IMR-90 (cell line): ENCODE measurements around the gene MRPS10. TPM values are rescaled to one million over a fixed set of nuclear protein-coding genes. Genes with fewer than 3 reads are reported as not detected.

Source experiments
- ATAC-seq: fragments of 200-7000 bp; cut with Tn5 transposase; 2 replicates; pipeline ENCODE4 v1.9.1; 2020; ENCODE audit warnings: low read depth, mild to moderate bottlenecking, moderate library complexity
- BruUV-seq: library from RNA; stranded (reverse); fragments of 400-500 nt; replicated peaks from 2 replicates; lab custom pipeline; 2021; lab: Mats Ljungman, UMichigan
- CTCF ChIA-PET: fragments of 300-600 bp; formaldehyde crosslinking; extraction: SDS; loops from one replicate; lab custom pipeline; 2021; ENCODE audit warnings: antibody characterized with exemption; lab: Yijun Ruan, JAX
- POLR2A ChIA-PET: fragments of 300-600 bp; sonication (Branson Sonifier 250); formaldehyde crosslinking; loops from one replicate; lab custom pipeline; 2022; ENCODE audit warnings: antibody characterized with exemption; ENCODE audit not compliant: unreplicated experiment; lab: Charles Lee
- DNase-seq: peaks from one replicate; pipeline ENCODE4 v3.0.0; 2013
- H2AFZ ChIP-seq: replicated peaks from 2 replicates; pipeline ENCODE3; 2013; ENCODE audit warnings: low read length, mild to moderate bottlenecking; ENCODE audit not compliant: poor library complexity
- H2AK5ac ChIP-seq: 2 replicates; pipeline ENCODE4 v1.6.1; 2013; ENCODE audit warnings: low read depth, low read length, inconsistent platforms
- H2AK9ac ChIP-seq: replicated peaks from 2 replicates; pipeline ENCODE3; 2013; ENCODE audit warnings: mild to moderate bottlenecking, low read depth, low read length, moderate library complexity; ENCODE audit not compliant: poor library complexity
- H2BK120ac ChIP-seq: 2 replicates; pipeline ENCODE4 v1.6.1; 2013; ENCODE audit warnings: low read depth, low read length, inconsistent platforms
- H2BK15ac ChIP-seq: 3 replicates; pipeline ENCODE4 v1.6.1; 2013; ENCODE audit warnings: low read depth, low read length, inconsistent platforms
- H2BK20ac ChIP-seq: 2 replicates; pipeline ENCODE4 v1.6.1; 2013; ENCODE audit warnings: low read depth, mild to moderate bottlenecking, inconsistent platforms, low read length, moderate library complexity
- H2BK5ac ChIP-seq: 2 replicates; pipeline ENCODE4 v1.6.1; 2013; ENCODE audit warnings: mild to moderate bottlenecking, low read depth, low read length, inconsistent platforms; ENCODE audit not compliant: poor library complexity, severe bottlenecking
- H3K14ac ChIP-seq: replicated peaks from 2 replicates; pipeline ENCODE4 v1.6.1; 2013; ENCODE audit warnings: low read depth, low read length, inconsistent platforms
- H3K18ac ChIP-seq: 2 replicates; pipeline ENCODE4 v1.6.1; 2013; ENCODE audit warnings: low read depth, low read length, control low read depth
- H3K23ac ChIP-seq: 2 replicates; pipeline ENCODE4 v1.6.1; 2013; ENCODE audit warnings: low read depth, low read length, inconsistent platforms
- H3K27ac ChIP-seq: 2 replicates; pipeline ENCODE4 v1.5.1; 2013; ENCODE audit warnings: mild to moderate bottlenecking, control low read depth, low read length; ENCODE audit not compliant: insufficient read depth
- H3K27me3 ChIP-seq: 2 replicates; pipeline ENCODE4 v1.6.1; 2013; ENCODE audit warnings: low read length; ENCODE audit not compliant: control insufficient read depth, insufficient read depth
- H3K36me3 ChIP-seq: 2 replicates; pipeline ENCODE4 v1.6.1; 2013; ENCODE audit warnings: low read length, mixed read lengths; ENCODE audit not compliant: control insufficient read depth, insufficient read depth
- H3K4ac ChIP-seq: 2 replicates; pipeline ENCODE4 v1.6.1; 2013; ENCODE audit warnings: low read depth, low read length, inconsistent platforms
- H3K4me1 ChIP-seq: 2 replicates; pipeline ENCODE4 v1.6.1; 2013; ENCODE audit warnings: low read length, mixed read lengths; ENCODE audit not compliant: control insufficient read depth, insufficient read depth
- H3K4me2 ChIP-seq: 2 replicates; pipeline ENCODE4 v1.6.1; 2013; ENCODE audit warnings: low read depth, mild to moderate bottlenecking, control low read depth, low read length, moderate library complexity
- H3K4me3 ChIP-seq: 2 replicates; pipeline ENCODE4 v1.5.1; 2013; ENCODE audit warnings: low read depth, mild to moderate bottlenecking, control low read depth, low read length, moderate library complexity; ENCODE audit not compliant: insufficient read depth
- H3K56ac ChIP-seq: 2 replicates; pipeline ENCODE4 v1.6.1; 2013; ENCODE audit warnings: low read length, inconsistent platforms; ENCODE audit not compliant: insufficient read depth; ENCODE audit errors: extremely low read depth
- H3K79me1 ChIP-seq, 2 experiments: 2 replicates each; pipeline ENCODE4 v1.6.1; 2013; ENCODE audit warnings: low read length in 2 of 2, inconsistent platforms in 1 of 2, low read depth in 1 of 2
- H3K9ac ChIP-seq: 2 replicates; pipeline ENCODE4 v1.6.1; 2013; ENCODE audit warnings: low read depth, low read length, control low read depth
- H3K9me1 ChIP-seq: 2 replicates; pipeline ENCODE4 v1.6.1; 2013; ENCODE audit warnings: low read length, inconsistent platforms; ENCODE audit not compliant: insufficient read depth
- H3K9me3 ChIP-seq: 2 replicates; pipeline ENCODE4 v1.6.1; 2013; ENCODE audit warnings: low read length; ENCODE audit not compliant: control insufficient read depth, insufficient read depth
- H4K20me1 ChIP-seq: 2 replicates; pipeline ENCODE4 v1.6.1; 2013; ENCODE audit warnings: low read length, inconsistent platforms; ENCODE audit not compliant: insufficient read depth
- H4K5ac ChIP-seq: 2 replicates; pipeline ENCODE4 v1.6.1; 2013; ENCODE audit warnings: mild to moderate bottlenecking, low read depth, low read length, control low read depth
- H4K8ac ChIP-seq, 2 experiments: 2 replicates each; pipeline ENCODE4 v1.6.1; 2013; ENCODE audit warnings: low read depth in 2 of 2, low read length in 2 of 2, control low read depth in 1 of 2, inconsistent platforms in 1 of 2
- H4K91ac ChIP-seq: 2 replicates; pipeline ENCODE4 v1.6.1; 2013; ENCODE audit warnings: low read depth, low read length, inconsistent platforms; ENCODE audit not compliant: insufficient read depth
- CHD1 ChIP-seq: IDR thresholded peaks from 2 replicates; pipeline ENCODE4 v1.6.1; 2012; ENCODE audit warnings: low read depth, low read length, improper control_type of control experiment
- MAFK ChIP-seq: IDR thresholded peaks from 2 replicates; pipeline ENCODE4 v1.6.1; 2012; ENCODE audit warnings: low read depth, low read length, improper control_type of control experiment
- MXI1 ChIP-seq: IDR thresholded peaks from 2 replicates; pipeline ENCODE4 v1.6.1; 2012; ENCODE audit warnings: low read depth, mild to moderate bottlenecking, low read length, moderate library complexity, borderline replicate concordance
- NFE2L2 ChIP-seq: fragments of 150-350 bp; IDR thresholded peaks from 2 replicates; pipeline ENCODE4 v1.6.1; 2016; ENCODE audit warnings: low read depth, mild to moderate bottlenecking, low read length
- USF2 ChIP-seq: fragments of 150-350 bp; IDR thresholded peaks from 2 replicates; pipeline ENCODE4 v1.6.1; 2017; ENCODE audit warnings: mild to moderate bottlenecking, antibody characterized with exemption, low read length, low read depth
- WGBS, 2 experiments: methylation state at CpG; one replicate each; pipeline versions ENCODE4 v1.1.5 to v1.1.7; 2013; ENCODE audit warnings: missing lambda C conversion rate in 2 of 2; ENCODE audit not compliant: insufficient read length in 1 of 2; ENCODE audit errors: extremely low coverage in 2 of 2; 5-methylcytosine and 5-hydroxymethylcytosine counted together
- dilution Hi-C: fragments of 300-500 bp; cut with HindIII; formaldehyde crosslinking; loops from one replicate; pipeline ENCODE4 v1.14.3; 2018; ENCODE audit warnings: low sequenced_read_pairs; ENCODE audit not compliant: unreplicated experiment
- in situ Hi-C: fragments of 300-500 bp; cut with MboI; formaldehyde crosslinking; loops from 3 replicates; pipeline ENCODE4 v1.14.3; 2019; ENCODE audit warnings: low sequenced_read_pairs, inconsistent platforms, mixed read lengths
- intact Hi-C: fragments of 100-400 bp; cut with micrococcal nuclease; formaldehyde crosslinking; loops from 2 replicates; pipeline ENCODE4 v1.10.0; 2022
- polyA plus RNA-seq, 3 experiments: library from polyadenylated mRNA; depleted of rRNA; stranded (reverse); fragments of >200 nt; gene quantifications; 2 replicates each; pipeline ENCODE4 v1.2.3, GENCODE V29; 2012; ENCODE audit warnings: low replicate concordance in 1 of 3
- total RNA-seq: library from RNA; depleted of rRNA; stranded (reverse); fragments of >200 nt; gene quantifications from 2 replicates; pipeline ENCODE4 v1.2.3, GENCODE V29; 2012

The MRPS10 gene
- total and polyA plus RNA-seq, 2 of the 4 experiments (the other 2 are of a cell fraction): 28.5 to 47.0 TPM

DNA sequence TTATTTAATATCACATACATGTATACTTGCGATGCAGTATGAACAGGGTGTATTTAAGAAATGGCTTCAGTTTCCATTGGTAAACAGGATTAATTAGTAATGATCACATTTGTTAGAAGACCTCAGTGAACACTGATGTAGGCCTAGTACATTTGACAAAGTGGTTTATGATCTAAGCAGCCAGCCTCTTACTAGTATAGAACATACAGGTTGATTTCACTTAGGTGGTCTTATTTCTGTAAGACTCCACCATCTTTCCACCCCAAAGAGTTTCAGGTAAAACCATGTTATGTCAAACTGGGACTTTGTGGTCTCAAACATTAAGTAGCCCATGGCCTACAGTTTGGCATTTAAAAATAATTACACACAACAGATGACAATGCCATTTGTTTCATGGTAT lies 20.2 kb upstream of the MRPS10 start:
- intact Hi-C loops (no loop called here), in situ Hi-C loops (no loop called here), dilution Hi-C loops (no loop called here)
- H2AK9ac ChIP-seq: no peak overlapping the region
- no peak overlapping the region for H2AFZ ChIP-seq
- H3K4me3 ChIP-seq: no peak overlapping the region
- no TSS peak for BruUV-seq
- no peak overlapping the region for H3K23ac ChIP-seq
- H4K8ac ChIP-seq: no peak overlapping the region
- no peak overlapping the region for H4K5ac ChIP-seq
- H3K56ac ChIP-seq: no peak overlapping the region
- no peak overlapping the region for H3K4me2 ChIP-seq
- WGBS, 2 experiments: no CpG with 5 or more reads among the region's 1 CpG
- no peaks in the 10 kb centered on the region for H4K20me1 ChIP-seq
- no peak overlapping the region for H4K91ac ChIP-seq
- DNase-seq: no peak
- H3K18ac ChIP-seq: no peak overlapping the region
- peaks cover 10% of the 10 kb centered on the region for H3K4me1 ChIP-seq
- H3K14ac ChIP-seq: no peak overlapping the region
- ATAC-seq: no peak
- H3K9ac ChIP-seq: no peak overlapping the region
- POLR2A ChIA-PET: no interaction called here
- peaks cover 9 to 15% of the 10 kb centered on the region in 2 experiments; a peak in 3 of 4 replicates for H3K79me1 ChIP-seq
- H2BK20ac ChIP-seq: no peak overlapping the region
- H2BK15ac ChIP-seq: no peak overlapping the region
- H2BK5ac ChIP-seq: no peak overlapping the region
- H2AK5ac ChIP-seq: no peak overlapping the region
- no peak overlapping the region for H3K4ac ChIP-seq
- CTCF ChIA-PET: no interaction called here
- H3K9me1 ChIP-seq: peaks cover 12% of the 10 kb centered on the region
- no peak for TF ChIP-seq MAFK
- TF ChIP-seq NFE2L2: no peak
- TF ChIP-seq MXI1: no peak
- TF ChIP-seq USF2: no peak
- no peak for TF ChIP-seq CHD1
- H3K36me3 ChIP-seq: peaks cover 28% of the 10 kb centered on the region
- no peak overlapping the region for H2BK120ac ChIP-seq
- H3K9me3 ChIP-seq: no peaks in the 10 kb centered on the region
- no peaks in the 10 kb centered on the region for H3K27me3 ChIP-seq
- H3K27ac ChIP-seq: no peak overlapping the region
